GM19240 (cell line): ENCODE results near the gene RGS17.
"Not testable (repeated sequence)": the region's sequence is repeated elsewhere in the genome, so short reads cannot be mapped to it uniquely, and the experiment has no call there.

Experiments used
- DNase-seq: peaks from one replicate; pipeline ENCODE4 v3.0.0; 2011; ENCODE audit warnings: low spot score; ENCODE audit not compliant: insufficient read length

Gene RGS17

DNA sequence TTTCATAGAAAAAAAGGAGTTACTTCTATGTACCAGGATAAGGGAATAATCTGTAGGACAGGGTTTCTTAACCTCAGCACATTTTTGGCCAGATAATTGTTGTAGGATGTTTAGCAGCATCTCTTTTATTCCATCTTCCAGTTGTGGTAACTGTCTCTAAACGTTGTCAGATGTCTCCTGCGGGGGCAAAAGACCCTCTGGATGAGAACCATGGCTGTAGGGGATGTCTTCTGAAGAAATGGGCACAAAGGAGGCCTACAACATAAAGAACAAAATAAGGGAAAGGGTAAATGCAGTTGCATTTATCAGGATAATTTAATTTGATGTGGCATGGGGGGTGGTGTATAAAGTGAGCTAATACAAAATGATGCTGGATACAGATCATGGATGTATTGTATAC is 144.1 kb downstream of the RGS17 start:
- DNase-seq = no peak

DNA sequence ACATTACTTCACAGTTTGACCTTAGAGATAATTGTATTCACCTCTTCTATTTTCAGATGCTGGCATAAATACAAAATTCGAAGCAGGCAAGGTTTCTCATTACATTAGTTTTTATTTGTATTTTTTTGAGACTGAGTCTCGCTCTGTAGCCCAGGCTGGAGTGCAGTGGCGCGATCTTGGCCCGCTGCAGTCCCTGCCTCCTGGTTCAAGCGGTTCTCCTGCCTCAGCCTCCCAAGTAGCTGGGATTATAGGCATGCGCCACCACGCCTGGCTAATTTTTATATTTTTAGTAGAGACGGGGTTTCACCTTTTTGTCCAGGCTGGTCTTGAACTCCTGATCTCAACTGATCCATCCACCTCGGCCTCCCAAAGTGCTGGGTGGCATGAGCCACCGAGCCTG is 145.8 kb downstream of the RGS17 start:
- not testable (repeated sequence) for DNase-seq

DNA sequence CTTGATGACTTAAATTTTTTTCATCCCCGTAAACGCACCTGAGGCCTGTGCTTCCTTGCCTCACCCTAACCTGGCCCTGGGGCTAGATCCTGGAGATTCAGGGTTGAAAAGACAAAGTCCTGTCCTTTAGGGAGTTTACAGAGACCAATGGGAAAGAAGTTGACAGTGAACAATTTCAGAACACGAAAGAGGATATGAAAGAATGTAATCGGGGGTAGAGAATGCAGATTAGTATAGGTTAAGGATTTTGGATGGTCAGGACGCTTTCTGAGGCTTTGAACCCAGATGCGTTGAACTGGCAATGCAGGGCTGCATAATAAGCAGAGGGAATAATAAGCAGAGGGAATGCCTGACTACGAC is 146.6 kb downstream of the RGS17 start:
- DNase-seq = no peak

DNA sequence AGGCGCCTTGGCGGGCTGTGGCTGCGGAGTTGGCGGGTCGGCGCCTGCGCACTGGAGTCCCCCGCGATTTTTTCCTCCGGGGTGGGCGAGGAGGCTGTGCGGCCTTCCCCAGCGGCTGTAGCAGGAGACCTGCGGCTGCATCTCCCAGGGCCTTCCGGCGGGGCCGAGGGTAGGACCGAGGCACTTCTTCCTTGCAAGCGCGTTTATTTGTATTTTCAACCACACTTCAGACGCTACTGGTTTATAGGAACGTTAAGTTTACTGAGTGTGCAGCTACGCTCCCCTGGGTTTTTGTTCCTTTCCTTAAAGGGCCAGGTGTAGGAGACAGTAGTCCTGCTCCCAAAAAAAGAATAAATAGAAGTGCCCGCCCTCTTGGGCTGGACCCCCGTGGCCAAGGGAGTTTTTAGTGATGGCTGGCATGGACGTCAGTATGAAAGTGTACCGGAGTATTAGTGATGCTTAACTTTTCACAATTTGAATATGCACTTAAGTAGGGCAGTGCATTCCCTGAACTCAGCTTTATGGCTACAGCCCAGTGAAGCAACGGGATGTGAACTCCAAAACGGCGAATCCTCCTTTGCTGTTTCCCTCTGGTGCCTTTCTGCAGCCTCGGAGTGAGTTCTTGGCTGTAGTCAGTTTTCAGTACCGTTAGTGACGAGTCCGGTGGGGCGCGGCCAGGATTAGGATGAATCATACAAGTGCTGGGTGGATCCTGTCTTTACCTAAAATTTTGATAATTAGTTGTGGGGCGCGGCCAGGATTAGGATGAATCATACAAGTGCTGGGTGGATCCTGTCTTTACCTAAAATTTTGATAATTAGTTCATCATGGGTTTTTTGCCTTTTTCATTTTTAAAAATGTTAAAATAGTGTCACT is 147.2 kb downstream of the RGS17 start:
- DNase-seq = peak; percentile 32

DNA sequence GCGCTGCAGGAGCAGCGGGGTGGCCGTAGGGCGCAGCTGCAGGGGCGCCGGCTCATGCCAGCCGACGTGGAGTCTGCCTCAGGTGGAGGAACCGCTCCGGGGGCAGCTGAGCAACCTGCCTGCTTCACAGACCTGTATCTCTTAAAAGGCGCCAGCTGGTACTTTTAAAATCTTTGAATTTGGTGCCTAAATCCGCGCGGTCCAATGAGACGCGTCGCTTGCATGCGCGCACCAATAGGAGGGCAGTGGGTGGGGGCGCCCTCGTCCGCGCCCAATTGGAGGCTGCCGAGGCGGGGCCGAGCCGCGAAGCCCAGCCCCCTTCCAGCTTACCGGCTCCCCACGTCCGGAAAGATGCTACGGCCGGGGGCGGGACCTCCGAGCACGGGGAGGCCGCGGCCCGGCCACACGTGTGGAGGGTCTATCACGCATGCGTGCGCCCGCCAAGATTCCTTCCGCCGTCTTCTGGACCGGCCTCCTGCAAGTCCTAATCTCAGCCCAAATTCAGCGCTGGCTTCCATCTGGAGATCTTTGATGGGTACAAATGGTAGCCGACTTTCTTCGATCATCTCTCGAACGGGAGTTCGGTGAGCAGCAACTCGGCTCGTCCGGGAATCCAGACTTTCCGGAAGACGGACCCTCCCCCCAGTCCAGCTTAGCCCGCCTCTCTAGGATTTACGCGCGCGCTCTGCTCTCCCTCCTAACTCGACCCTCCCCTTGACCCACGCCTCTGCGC is 148.0 kb downstream of the RGS17 start, which contains the start of gene FBXO5:
Gene FBXO5, minus strand, starts transcription at position 138 of the 733 bp plus-strand sequence. Its CDS starts 82 bp downstream, at position 56.
- peak; percentile 42 for DNase-seq

DNA sequence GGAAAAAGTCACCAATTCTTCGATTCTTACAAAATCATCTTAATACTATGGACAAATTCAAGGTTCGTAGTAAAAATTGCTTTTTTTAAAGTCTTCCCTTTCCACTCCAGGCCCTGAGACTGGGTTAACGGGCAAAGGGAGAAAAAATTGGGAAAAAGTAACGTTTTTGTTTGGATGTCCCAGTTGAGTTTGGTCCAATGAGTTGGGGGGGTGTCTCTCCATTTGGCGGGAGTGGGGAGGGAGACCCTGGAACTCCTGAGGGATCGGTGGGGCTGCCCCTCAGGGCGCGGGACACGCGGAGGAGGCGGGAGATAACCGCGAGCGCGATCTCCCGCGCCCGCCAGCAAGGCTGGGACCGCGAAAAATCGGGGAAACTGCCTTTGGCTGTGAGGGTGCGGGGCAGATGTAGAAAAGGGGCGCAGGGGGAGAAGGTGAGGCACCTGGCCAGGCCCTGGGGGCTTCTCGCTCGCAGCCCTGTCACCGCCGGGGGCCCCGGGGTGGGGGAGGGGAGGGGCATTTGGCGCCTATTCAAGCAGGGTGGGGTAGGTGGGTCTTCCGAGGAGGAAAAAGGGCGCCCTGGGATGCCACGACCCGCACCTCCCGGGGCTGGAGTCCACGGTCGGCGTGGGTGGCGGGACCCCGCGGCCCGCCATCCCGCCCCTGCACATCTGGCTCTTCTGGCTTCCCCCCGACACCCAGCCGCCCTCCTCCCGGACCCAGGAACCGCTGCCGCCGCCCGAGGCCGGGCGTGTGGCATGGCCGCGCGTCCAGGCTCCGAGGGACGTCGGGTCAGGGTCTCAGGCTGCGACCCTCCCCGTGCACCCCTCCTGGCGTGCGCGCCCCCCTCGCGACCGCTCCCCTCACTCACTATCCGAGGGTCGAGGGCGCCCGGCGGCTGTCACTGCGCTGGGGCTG is 148.8 kb downstream of the RGS17 start:
- no peak for DNase-seq

DNA sequence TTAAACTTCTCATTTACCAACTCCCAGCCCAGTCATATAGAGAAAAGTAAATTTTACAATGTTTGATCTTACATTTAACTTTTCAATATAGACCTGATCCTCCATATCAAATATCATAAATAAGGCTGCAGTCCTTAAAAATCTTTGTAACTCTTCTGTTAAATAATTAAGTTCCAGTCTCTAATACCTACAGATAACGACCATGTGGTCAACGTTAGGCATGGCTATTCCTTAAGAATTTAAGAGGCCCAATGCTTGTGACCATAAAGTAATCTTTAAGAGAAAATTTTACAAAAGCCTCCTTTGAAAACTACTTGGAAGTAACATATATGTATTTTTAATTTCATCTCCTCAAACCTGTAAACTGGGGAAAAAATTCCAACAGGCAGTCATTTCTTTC is 149.9 kb downstream of the RGS17 start:
- no peak for DNase-seq

DNA sequence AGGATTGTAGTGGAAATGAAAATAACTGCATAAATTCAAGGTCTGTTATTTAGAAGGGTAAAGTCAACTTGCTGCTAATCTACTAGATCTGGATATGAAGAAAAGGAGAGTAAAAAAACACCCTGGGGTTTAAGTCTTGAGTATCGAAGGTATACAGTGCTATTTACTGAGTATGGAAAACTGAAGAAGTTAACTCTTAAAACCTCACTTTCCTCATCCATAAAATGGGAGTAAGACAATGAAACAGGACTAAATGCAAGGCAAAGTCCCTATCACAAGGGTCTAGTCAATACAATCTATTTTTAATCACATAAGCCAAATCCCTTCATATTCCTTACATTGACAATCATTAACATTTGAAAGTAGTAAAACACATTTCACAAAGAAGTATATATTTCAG is 150.4 kb downstream of the RGS17 start:
- no peak for DNase-seq

DNA sequence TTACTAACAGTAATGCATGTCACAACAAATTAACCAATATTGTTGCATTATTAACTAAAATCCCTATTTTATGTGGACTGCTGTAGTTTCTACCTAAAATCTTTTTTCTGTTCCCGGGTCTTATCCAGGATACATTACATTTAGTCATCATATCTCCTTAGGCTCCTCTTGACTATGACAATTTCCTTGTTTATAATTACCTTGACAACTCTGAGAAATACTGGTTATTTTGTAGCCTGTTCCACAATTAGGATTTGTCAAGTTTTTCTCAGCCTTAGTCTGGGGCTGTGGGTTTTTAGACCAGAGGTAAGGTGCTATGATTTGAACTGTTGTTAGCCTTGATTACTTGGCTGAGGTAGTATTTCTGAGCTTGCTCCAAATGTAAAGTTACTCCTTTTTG is 152.0 kb downstream of the RGS17 start:
- no peak for DNase-seq

DNA sequence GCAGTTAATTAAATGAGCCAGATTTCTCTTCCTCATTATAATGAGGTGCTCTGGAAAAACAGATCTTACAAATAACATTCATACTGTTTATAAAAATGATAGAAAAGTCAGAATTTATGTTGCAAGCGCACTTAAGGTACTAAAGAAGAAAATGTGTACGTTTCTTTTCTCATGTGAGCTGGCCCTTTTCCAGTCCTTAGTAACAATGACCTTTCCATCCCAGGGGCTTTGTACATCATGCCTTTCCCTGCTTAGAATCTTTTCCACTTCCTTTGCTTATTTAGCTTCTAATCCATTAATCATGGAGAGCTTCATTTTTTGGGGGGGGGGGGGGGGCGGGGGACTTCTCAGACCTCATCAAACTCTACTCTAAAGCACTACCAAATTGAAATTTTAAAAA is 153.0 kb downstream of the RGS17 start:
- no peak for DNase-seq

DNA sequence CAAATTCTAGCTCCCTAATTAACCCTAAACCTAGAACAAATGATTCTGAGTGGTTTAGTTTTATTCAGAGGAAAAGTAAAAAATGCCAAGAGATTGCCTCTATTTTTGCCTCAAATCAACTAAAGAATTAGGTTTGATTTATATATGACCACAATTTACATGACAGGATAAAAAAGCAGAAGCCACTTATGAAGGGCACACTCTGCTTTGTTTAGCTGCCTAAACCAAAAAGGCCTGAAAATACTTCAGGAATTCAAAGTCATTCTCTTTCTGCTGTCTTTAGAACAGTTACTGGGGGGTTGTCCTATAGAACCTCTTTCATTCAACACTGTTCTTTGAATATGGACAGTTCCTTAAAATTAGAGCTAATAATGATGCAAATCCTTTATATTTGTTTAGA is 153.5 kb downstream of the RGS17 start:
- DNase-seq = no peak

DNA sequence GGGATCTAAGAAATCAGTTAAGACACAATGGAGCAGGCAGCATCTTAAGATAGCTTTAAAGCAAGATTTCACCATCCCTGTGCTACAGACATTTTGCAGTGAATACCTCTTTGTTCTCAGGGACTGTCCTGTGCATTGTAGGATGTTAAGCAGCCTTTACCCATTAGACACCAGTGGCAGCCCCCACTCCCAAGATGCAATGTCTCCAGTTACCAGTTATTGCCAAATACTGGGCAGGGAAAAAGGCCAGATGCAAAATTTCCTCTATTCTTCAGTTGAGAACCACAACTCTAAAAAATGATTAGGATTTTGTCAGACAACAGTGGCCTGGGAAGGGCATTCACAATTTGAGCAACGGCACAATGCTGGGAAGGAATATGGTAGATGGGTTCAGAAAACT is 154.3 kb downstream of the RGS17 start:
- DNase-seq = no peak

DNA sequence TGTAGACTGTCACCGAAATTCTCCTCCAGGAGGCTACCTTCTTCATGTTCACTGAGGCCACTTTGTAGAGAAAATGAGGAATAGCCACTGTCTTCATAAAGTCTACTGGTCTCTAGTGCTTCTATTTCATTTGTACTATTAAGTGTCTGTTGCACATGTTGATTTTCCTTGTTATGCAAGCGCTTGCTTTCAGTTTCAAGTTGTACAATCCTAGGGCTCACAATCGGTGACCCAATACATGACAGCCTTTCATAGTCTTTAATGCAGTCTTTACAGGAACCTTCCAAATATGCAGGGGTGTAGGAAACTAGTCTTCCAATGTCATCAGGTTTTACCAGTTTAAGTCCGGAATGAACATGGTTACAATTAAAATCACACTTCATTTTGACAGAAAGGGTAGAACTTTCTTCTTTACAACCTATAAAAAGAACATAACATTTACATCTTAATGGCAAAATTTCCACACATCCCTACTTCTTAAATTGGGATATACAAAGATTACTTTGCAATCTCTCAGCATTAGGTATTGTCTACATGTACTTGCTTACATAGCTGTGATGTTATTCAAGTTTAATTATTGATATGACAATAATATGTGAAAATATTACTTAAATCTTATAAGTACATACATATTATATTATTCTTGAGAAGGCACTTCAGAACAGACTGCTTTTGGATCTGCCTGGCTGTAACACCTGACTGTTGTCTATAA is 155.7 kb downstream of the RGS17 start:
- DNase-seq = no peak

DNA sequence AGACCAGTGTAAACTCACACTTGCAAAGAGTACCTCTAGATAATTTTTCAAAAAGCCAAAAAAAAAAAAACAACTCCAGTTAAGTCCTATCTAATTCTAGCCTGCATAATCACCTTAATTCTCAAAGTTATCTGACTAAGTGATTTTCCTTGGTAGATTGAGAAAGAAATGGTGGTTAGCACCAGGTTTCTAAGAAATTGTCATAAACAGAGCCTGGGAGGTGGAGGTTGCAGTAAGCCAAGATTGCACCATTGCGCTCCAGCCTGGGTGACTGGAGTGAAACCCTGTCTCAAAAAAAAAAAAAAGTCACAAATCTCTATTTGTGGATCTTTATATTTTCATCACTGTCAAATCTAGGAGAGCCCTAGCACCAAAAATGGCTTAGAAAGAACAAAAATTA is 157.2 kb downstream of the RGS17 start:
- DNase-seq = no peak

DNA sequence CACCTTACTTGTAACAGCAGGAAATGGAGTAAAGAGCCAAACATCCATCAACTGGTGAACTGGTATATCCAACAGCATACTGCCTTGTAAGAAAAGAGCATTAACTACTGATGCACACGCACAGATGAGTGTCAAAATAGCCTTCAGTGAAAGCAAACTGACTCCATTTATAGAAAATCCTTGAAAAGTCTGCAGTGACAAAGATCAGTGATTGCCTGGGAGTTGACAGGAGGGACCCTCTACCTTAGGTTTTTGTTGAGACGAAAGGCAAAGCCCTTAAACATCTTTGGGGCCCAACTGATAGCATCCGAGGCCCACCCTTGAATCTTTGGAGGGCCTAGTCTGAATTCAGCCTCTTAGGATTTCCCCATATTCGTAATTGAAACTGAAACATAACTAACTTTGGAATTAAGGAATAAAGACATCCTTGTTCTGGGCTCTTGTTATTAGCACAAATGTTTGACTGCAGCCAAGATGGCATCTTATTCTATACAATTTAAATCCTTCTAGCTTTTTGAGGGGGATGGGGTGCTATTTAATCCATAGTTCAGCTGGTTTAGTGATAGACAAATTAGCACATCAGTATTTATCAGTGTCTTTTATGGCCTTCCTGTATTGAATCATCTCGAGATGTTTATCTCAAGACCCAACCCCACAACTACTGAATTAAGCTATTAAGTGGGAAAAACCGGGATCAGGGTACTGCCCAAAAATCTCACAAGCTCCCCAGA is 161.2 kb downstream of the RGS17 start:
- DNase-seq = no peak

DNA sequence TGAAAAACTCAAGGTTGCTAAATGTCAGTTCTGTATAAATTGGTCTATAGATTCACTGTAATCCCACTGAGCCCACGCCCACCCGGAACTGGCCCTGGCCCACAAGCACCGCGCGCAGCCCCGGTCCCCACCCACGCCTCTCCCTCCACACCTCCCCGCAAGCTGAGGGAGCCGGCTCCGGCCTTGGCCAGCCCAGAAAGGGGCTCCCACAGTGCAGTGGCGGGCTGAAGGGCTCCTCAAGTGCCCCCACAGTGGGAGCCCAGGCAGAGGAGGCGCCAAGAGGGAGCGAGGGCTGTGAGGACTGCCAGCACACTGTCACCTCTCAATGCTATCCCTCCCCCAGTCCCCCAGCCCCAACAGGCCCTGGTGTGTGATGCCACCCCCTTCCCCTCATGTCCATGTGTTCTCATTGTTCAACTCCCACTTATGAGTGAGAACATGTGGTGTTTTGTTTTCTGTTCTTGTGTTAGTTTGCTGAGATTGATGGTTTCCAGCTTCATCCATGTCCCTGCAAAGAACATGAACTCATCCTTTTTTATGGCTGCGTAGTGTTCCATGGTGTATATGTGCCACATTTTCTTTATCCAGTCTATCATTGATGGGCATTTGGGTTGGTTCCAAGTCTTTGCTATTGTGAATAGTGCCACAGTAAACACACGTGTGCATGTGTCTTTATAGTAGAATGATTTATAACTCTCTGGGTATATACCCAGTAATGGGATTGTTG is 164.8 kb downstream of the RGS17 start:
- not testable (repeated sequence) for DNase-seq

DNA sequence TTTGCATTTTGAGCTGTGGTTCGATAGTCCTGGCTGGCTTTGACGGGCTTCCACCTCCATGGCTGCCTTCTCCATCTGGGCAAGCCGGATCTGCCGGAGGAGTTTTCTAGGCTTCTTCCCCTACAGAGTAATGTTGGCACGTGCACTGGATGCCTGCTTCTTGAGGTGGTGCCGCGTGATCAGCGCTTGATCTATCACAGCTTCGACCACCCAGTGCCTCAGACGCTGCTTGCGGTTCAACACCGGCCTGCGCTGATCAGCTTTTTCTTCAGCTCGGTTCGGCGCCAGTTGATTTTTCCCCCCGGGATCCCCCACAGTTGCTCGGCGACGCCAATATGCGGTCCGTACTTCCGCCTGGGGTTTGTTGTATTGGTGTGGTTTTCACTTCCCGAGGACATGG is 171.7 kb downstream of the RGS17 start:
- DNase-seq = no peak

DNA sequence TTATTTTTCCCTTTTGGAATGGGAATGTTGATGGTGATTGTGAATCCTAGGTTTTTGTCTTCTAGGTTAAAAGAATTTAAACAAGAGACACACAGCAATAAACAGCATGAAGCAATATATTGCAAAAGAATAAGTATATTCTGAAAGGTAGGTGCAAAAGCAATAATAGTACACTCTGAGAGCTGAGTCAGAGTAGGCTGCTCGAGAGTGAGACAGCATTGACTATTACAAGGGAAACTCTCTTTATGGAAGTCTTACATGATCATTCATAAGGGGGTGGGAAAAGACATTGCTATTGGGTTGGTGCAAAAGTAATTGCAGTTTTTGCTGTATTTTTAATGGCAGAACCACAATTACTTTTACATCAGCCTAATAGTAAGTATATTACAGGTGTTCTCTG is 173.3 kb downstream of the RGS17 start:
- DNase-seq = no peak
